Brain microvascular endothelial cell (primary cell): ENCODE results near the gene SLCO2A1.

Source experiments
- DNase-seq: peaks from one replicate; pipeline ENCODE4 v3.0.0-alpha.2; 2020
- H3K27ac ChIP-seq: fragments of 250-450 bp; sonication (Bioruptor Pico); 2 replicates; pipeline ENCODE4 v1.5.1; 2020; ENCODE audit warnings: mild to moderate bottlenecking, moderate library complexity
- H3K27me3 ChIP-seq: fragments of 250-450 bp; sonication (Bioruptor Pico); replicated peaks from 2 replicates; pipeline ENCODE4 v1.5.1; 2020; ENCODE audit warnings: mild to moderate bottlenecking
- H3K36me3 ChIP-seq: fragments of 250-450 bp; sonication (Bioruptor Pico); replicated peaks from 2 replicates; pipeline ENCODE4 v1.5.1; 2020; ENCODE audit warnings: mild to moderate bottlenecking
- H3K4me3 ChIP-seq: 2 replicates; pipeline ENCODE4 v1.5.1; 2011; ENCODE audit warnings: low read depth, mild to moderate bottlenecking, control low read depth, low read length, moderate library complexity
- in situ Hi-C: cut with HindIII; loops from 2 replicates; pipeline ENCODE4 v1.10.0; 2017; ENCODE audit warnings: low sequenced_read_pairs, low pct_ligation_motif_present
- TF ChIP-seq, protein P1 (sequence below): IDR thresholded peaks from 2 replicates; pipeline ENCODE4 v1.5.1; 2011; ENCODE audit warnings: low read depth, mild to moderate bottlenecking, moderate library complexity, low read length, control low read depth, inconsistent platforms; ENCODE audit errors: missing control alignments

The SLCO2A1 gene

DNA sequence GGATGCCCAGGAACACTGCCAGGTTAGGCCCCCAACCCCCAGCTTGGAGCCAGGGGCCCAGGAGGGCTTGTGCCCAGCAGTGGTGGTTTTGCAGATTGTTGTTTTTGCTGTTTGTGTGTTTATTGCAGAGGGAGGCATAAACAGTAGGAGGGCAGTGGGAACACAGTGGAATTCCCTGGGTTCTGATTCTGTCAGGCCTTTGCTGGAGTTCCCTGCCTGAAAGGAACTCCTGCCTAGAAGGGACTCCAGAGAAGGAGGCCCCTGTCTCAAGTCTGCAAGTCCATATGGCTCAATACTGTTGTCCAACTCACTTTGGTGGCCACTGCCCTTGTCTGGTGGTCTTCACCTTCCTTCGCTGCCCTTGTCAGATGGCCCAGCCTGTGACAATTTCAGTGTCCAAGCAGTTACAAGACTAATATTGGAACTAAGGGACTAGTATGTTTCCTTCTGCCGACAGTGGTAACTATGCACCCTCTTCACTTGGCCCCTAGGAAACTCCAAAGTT is 86.6 kb downstream of the SLCO2A1 start:
- TF ChIP-seq, protein P1, sequence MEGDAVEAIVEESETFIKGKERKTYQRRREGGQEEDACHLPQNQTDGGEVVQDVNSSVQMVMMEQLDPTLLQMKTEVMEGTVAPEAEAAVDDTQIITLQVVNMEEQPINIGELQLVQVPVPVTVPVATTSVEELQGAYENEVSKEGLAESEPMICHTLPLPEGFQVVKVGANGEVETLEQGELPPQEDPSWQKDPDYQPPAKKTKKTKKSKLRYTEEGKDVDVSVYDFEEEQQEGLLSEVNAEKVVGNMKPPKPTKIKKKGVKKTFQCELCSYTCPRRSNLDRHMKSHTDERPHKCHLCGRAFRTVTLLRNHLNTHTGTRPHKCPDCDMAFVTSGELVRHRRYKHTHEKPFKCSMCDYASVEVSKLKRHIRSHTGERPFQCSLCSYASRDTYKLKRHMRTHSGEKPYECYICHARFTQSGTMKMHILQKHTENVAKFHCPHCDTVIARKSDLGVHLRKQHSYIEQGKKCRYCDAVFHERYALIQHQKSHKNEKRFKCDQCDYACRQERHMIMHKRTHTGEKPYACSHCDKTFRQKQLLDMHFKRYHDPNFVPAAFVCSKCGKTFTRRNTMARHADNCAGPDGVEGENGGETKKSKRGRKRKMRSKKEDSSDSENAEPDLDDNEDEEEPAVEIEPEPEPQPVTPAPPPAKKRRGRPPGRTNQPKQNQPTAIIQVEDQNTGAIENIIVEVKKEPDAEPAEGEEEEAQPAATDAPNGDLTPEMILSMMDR = no peak
- H3K27me3 ChIP-seq = peaks cover 12% of the 10 kb centered on the region

DNA sequence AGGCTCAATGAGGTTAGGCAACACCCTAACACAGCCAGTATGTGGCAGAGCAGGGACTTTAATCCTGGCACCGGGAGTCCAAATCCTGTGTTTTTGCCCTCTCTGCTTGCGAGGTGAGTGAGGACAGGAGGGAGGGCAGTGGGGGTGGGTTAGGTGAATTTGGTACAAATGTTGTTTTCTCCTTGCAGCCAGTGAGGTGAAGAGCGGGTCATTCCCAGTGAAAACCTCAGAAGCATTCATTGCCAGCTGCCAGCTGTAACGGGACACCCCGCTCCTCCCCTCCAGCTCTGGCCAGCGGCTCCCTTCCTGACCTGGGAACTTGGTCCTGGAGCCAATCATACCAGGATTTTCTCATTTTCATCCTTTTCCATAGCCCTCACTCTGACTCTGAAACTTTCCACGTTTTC is 88.3 kb downstream of the SLCO2A1 start:
- H3K27ac ChIP-seq = no peak overlapping the region
- no peak overlapping the region for H3K4me3 ChIP-seq
- no peaks in the 10 kb centered on the region for H3K36me3 ChIP-seq
- peaks cover 22% of the 10 kb centered on the region for H3K27me3 ChIP-seq
- TF ChIP-seq, protein P1 = no peak
- DNase-seq = peak; percentile 14
- in situ Hi-C loops = no loop called here

More for the DNA sequence above, 86.6 kb downstream of the SLCO2A1 start:
- Histone ChIP-seq H3K27ac (no peak overlapping the region), H3K36me3 (no peaks in the 10 kb centered on the region), H3K4me3 (no peak overlapping the region)
- no peak for DNase-seq
- in situ Hi-C loops = no loop called here

DNA sequence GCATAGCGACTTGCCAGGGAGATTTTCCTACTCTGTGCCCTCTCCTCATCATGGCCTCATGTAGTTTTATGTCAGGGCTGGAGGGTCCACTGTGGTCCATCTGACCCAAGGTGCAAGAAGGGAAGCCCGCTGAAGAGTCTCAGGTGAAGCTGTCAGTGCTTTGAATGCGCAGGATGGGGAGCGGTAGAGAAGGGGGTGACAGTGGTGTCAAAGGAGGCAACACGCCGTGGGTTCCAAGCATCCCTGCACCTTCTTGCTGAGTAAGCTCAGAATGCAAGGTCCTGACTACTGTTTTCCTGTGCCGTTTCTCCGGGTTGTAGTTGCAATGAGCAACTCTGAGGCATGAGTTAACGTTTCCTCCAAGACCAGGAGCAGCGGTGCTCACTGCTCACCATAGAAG is 89.2 kb downstream of the SLCO2A1 start:
- H3K4me3 ChIP-seq = no peak overlapping the region
- H3K27ac ChIP-seq = no peak overlapping the region
- TF ChIP-seq, protein P1 = no peak
- H3K27me3 ChIP-seq = peaks cover 25% of the 10 kb centered on the region
- in situ Hi-C loops = no loop called here
- DNase-seq = no peak
- no peaks in the 10 kb centered on the region for H3K36me3 ChIP-seq

DNA sequence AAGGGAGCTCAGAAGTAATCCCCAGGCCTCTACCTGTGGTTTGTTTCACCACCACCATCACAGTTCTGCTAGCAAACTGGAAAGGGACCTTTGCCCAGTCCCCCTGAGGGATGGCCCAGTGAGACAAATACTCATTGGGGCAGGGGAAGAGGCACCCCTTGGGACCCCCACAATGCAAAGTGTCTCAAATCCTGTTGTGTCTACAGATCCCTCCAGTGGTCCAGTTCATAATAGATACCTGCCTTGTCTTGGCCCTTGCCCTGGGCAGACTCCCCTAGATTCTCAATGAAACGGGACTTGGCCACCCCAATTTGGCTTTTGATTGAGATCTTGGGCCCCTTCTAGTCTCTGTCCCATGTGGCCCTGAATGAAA is 90.3 kb downstream of the SLCO2A1 start:
- Histone ChIP-seq H3K4me3 (no peak overlapping the region), H3K36me3 (no peaks in the 10 kb centered on the region), H3K27ac (no peak overlapping the region), H3K27me3 (peaks cover 25% of the 10 kb centered on the region)
- no peak for DNase-seq
- TF ChIP-seq, protein P1 = no peak
- in situ Hi-C loops = no loop called here

DNA sequence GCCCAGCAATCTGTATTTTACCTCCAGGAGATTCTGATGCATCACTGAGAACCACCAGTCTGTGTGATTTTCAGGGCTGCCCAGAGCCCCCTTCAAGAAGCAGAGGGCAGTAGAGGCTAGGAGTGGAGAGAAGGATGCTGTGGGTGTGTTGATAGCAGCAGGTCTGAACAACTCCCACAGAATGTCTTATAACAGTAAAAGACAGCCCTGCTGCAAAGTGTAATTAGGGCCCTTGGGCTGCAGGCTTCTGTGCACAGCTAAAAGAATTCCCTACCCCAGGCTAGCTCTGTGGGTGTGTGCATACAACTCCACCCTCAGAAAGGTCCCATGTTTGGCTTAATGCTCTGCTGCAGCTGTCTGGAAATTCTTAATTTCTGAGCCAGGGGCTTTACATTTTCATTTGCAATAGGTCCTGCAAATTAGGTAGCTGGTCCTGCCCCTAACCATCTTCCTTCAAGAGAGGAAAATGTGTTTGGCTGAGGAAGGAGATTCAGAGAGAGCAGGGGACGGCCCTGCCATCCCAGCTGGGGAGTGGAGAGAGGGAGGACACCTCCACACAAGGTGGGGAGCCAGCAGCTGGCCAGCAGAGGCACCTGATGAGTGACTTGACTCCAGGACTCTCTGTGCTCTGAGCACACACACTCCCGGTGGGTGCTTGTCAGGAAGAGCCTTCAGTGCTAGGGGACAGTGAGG is 90.8 kb downstream of the SLCO2A1 start:
- peaks cover 25% of the 10 kb centered on the region for H3K27me3 ChIP-seq

More for the DNA sequence above, 90.8 kb downstream of the SLCO2A1 start:
- TF ChIP-seq, protein P1 = peak; percentile 58
- H3K36me3 ChIP-seq = no peaks in the 10 kb centered on the region
- H3K27ac ChIP-seq = no peak overlapping the region
- no peak for DNase-seq
- no peak overlapping the region for H3K4me3 ChIP-seq
- in situ Hi-C loops = no loop called here
